GM18505 (cell line): ENCODE data around the gene RPL9.
"Not testable (repeated sequence)": the region's sequence is repeated elsewhere in the genome, so short reads cannot be mapped to it uniquely, and the experiment has no call there.

Experiments
- ATAC-seq: cut with Tn5 transposase; IDR thresholded peaks from one replicate; pipeline ENCODE4 v1.9.1; 2021; ENCODE audit not compliant: unreplicated experiment
- POLR2A ChIP-seq: IDR thresholded peaks from 4 replicates; pipeline ENCODE4 v1.6.1; 2011; ENCODE audit warnings: borderline replicate concordance; ENCODE audit not compliant: insufficient read depth, insufficient read length; ENCODE audit errors: extremely low read depth

RPL9 gene

DNA sequence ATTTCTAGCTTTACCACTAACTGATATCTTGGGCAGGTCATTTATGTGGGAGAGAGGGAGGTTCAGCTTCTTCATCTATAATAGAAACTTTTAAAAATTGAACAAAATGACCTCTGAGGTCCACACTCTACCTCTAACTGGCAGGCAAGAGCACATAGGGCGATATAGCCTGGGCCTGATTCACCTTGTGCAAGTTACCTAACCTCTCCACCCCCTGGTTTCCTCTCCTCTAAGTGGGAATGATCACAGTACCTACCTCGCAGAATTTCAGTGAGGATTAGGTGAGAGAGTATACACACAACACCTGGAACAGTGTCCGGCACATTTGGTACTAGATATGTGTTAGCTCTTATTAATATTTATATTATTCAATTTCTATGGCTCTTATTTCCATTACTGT, 36.5 kb downstream of the RPL9 start:
- no peak for TF ChIP-seq POLR2A
- no peak for ATAC-seq

DNA sequence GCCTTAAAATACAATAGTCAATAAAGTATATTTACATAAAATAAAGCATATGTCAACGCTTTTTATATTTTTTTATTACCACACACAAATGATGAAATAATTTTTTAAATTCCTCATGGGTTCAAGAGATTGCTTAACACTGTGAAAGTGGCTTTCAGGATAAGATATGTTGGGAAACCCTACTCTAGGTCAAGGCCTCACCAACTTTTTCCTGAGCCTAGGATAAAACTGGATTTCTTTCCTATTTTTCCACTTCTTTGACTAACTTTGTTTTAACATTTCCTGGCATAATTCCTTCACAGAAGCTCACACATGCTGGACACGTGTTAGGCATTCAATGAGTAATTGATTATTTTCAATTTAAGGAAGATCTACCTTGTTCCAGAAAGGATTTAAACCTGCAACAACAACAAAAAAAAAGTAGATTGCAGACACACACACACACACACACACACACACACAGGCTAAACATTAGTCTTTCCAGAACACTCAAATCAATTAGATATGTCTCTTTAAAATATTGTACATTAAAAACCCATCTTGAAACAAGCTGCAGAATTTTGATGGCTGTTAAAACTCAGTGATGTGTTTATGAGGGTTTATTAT, 42.9 kb downstream of the RPL9 start:
- no peak for TF ChIP-seq POLR2A
- no peak for ATAC-seq

DNA sequence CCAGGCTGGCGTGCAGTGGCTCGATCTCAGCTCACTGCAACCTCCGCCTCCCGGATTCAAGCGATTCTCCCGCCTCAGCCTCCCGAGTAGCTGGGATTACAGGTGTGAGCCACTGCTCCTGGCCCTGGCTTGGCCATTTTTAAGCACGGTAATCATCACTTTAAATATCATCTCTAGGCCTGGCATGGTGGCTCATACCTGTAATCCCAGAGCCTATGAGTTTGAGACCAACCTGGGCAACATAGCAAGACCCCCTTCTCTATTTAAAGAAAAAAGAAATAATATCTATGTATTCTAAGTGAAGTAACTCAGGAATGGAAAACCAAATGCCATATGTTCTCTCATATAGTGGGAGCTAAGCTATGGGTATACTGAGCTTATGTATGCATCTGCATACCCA, 47.2 kb downstream of the RPL9 start:
- not testable (repeated sequence) for ATAC-seq

DNA sequence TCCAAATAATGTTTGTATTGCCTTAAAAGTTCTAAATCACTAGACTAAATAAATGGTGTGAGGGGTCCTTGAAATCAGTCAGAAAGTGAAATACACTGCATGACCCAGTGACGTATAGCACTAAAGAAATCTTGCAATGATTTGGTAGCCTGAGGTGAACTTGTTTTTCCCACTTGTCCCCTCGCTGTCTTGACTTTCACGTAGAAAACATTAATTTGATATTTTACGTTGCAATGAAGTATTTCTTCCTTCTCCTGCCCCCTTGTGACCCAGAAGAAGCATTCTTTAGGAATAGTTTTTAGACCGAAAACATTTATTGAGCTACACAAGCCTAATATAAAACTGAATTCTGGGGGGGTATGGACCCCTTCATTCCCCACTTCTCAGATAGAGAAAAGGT, 48.3 kb downstream of the RPL9 start:
- no peak for ATAC-seq
- no peak for TF ChIP-seq POLR2A

DNA sequence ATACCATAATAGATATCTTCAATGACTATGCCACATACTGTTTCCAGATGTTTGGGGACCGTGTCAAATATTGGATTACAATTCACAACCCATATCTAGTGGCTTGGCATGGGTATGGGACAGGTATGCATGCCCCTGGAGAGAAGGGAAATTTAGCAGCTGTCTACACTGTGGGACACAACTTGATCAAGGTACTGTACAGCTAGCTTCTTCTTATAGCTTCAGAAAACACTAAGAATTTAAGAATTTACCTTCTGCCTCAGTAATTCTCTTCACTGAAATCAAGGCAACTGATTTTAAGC, 51.2 kb downstream of the RPL9 start:
- no peak for ATAC-seq

DNA sequence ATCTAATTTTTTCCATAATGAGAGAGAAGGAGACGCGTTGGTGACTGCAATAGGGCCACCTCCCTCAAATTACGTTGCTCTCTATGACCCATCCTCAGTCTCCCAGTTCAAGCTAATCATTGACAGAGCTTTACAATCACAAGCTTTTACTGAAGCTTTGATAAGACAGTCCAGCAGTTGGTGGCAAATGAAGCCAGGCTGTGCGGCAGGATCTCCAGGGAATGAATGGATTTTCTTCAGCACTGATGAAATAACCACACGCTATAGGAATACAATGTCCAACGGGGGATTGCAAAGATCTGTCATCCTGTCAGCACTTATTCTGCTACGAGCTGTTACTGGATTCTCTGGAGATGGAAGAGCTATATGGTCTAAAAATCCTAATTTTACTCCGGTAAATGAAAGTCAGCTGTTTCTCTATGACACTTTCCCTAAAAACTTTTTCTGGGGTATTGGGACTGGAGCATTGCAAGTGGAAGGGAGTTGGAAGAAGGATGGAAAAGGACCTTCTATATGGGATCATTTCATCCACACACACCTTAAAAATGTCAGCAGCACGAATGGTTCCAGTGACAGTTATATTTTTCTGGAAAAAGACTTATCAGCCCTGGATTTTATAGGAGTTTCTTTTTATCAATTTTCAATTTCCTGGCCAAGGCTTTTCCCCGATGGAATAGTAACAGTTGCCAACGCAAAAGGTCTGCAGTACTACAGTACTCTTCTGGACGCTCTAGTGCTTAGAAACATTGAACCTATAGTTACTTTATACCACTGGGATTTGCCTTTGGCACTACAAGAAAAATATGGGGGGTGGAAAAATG, 51.7 kb downstream of the RPL9 start, which contains the start of gene KLB:
KLB (plus strand) TSS at position 168 of the 821 bp plus-strand sequence; CDS start at position 188, 20 bp downstream.
- ATAC-seq = no peak
- TF ChIP-seq POLR2A = no peak

More for the DNA sequence above, 51.2 kb downstream of the RPL9 start:
- no peak for TF ChIP-seq POLR2A
